Natural killer cell treated with Interleukin-12 subunit alpha and Interleukin-12 subunit beta and Interleukin-15 and Interleukin-18, amount 100 ng/mL, for 72 hours (primary cell): ENCODE data around the gene PLEKHS1. TPM values are rescaled to one million over a fixed set of nuclear protein-coding genes. Genes with fewer than 3 reads are reported as not detected.
"Not testable (repeated sequence)": the region's sequence is repeated elsewhere in the genome, so short reads cannot be mapped to it uniquely, and the experiment has no call there.

Experiments
- ATAC-seq, 2 donors: fragments of 150-1000 bp; cut with Tn5 transposase in 1 of 2; sonication (Bioruptor Pico), chemical (Tn5 transposase) in 1 of 2; 2 replicates each; pipeline ENCODE4 v1.10.0; 2021
- DNase-seq: peaks from one replicate; pipeline ENCODE4 v3.0.0; 2022; ENCODE audit warnings: low spot score
- H3K27ac Mint-ChIP-seq, 2 donors: 1 replicate in 1 of 2; 2 replicates in 1 of 2; pipeline ENCODE4 v1.8.0; 2022; ENCODE audit warnings: mixed read lengths in 2 of 2, mild to moderate bottlenecking in 1 of 2, moderate library complexity in 1 of 2
- H3K27me3 Mint-ChIP-seq, 2 donors: 1 replicate in 1 of 2; 2 replicates in 1 of 2; pipeline ENCODE4 v1.8.0; 2022; ENCODE audit warnings: mixed read lengths in 2 of 2
- H3K36me3 Mint-ChIP-seq: one replicate; pipeline ENCODE4 v1.8.0; 2022; ENCODE audit warnings: mixed read lengths
- H3K4me1 Mint-ChIP-seq, 2 donors: 1 replicate in 1 of 2; 2 replicates in 1 of 2; pipeline ENCODE4 v1.8.0; 2022; ENCODE audit warnings: low read depth in 2 of 2, mixed read lengths in 2 of 2, mild to moderate bottlenecking in 1 of 2
- H3K4me3 Mint-ChIP-seq: one replicate; pipeline ENCODE4 v1.8.0; 2022; ENCODE audit warnings: mixed read lengths
- H3K9me3 Mint-ChIP-seq: 2 replicates; pipeline ENCODE4 v1.8.0; 2022; ENCODE audit warnings: mixed read lengths
- total RNA-seq, 2 donors: library from RNA; stranded (reverse); gene quantifications; one replicate each; pipeline ENCODE4 v1.2.3, GENCODE V29; 2022

PLEKHS1 gene
- total RNA-seq, 2 donors from 2014 or later: 0.12 to 0.81 TPM

- H3K9me3 Mint-ChIP-seq, DNase-seq, H3K4me3 Mint-ChIP-seq, H3K27me3 Mint-ChIP-seq, H3K27ac Mint-ChIP-seq, ATAC-seq, H3K4me1 Mint-ChIP-seq, H3K36me3 Mint-ChIP-seq: not testable (repeated sequence)
Measured at GRCh38 chr10:113828567-113828966, 77.1 kb downstream of the PLEKHS1 start.

Other genes with a start within 250 kb of the PLEKHS1 start
- not detected for gene HABP2, start 198.6 kb upstream of the PLEKHS1 start, total RNA-seq
- gene NRAP, start 87.6 kb upstream of the PLEKHS1 start, total RNA-seq: not detected
- 10 to 100 TPM; 31.2 to 45.8 TPM for gene CASP7, start 71.8 kb upstream of the PLEKHS1 start, total RNA-seq
- gene DCLRE1A, start 102.4 kb downstream of the PLEKHS1 start, total RNA-seq: 10 to 100 TPM; 10.7 to 11.4 TPM
- 10 to 100 TPM; 30.2 to 47.5 TPM for gene NHLRC2, start 103.0 kb downstream of the PLEKHS1 start, total RNA-seq